Lower lobe of right lung (tissue), 2 donors: ENCODE results near the gene MYL5. TPM values are rescaled to one million over a fixed set of nuclear protein-coding genes. Genes with fewer than 3 reads are reported as not detected.

Experiments used
- ATAC-seq, 2 donors: fragments of 200-7000 bp; cut with Tn5 transposase; one replicate each; pipeline ENCODE4 v1.9.1; 2020 to 2022; ENCODE audit warnings: mild to moderate bottlenecking in 2 of 2, moderate library complexity in 2 of 2
- DNase-seq: peaks from one replicate; pipeline ENCODE4 v3.0.0-alpha.2; 2020
- H3K27ac ChIP-seq: fragments of 200-600 bp; one replicate; pipeline ENCODE4 v1.8.0; 2022
- H3K27me3 ChIP-seq: fragments of 200-600 bp; one replicate; pipeline ENCODE4 v1.8.0; 2022; ENCODE audit warnings: low read depth
- H3K36me3 ChIP-seq: fragments of 200-600 bp; one replicate; pipeline ENCODE4 v1.8.0; 2022; ENCODE audit warnings: mild to moderate bottlenecking
- H3K4me1 ChIP-seq: fragments of 200-600 bp; one replicate; pipeline ENCODE4 v1.8.0; 2022
- H3K4me3 ChIP-seq: fragments of 200-600 bp; one replicate; pipeline ENCODE4 v1.8.0; 2022; ENCODE audit warnings: mild to moderate bottlenecking
- H3K9me3 ChIP-seq: fragments of 200-600 bp; one replicate; pipeline ENCODE4 v1.8.0; 2022
- intact Hi-C: fragments of 100-400 bp; cut with DNase I; formaldehyde crosslinking; loops from one replicate; pipeline ENCODE4 v1.11.0; 2022
- total RNA-seq: library from RNA; stranded (reverse); fragmentation: NEBNext Ultra II Directional; extraction: Animal tissue kit (Norgen Biotek cat#: 25700); gene quantifications from one replicate; pipeline ENCODE4 v1.2.1, GENCODE V29; 2021
- TF ChIP-seq, protein P1 (sequence below): fragments of 200-600 bp; IDR thresholded peaks from one replicate; pipeline ENCODE4 v1.8.0; 2022; ENCODE audit warnings: antibody characterized with exemption, mild to moderate bottlenecking
- donor health status: DM: no; HTN: yes; CAD: no; lungs with severe emphysema.

The MYL5 gene
- total RNA-seq, 1 donor from 2014 or later, result 9.7 TPM

DNA sequence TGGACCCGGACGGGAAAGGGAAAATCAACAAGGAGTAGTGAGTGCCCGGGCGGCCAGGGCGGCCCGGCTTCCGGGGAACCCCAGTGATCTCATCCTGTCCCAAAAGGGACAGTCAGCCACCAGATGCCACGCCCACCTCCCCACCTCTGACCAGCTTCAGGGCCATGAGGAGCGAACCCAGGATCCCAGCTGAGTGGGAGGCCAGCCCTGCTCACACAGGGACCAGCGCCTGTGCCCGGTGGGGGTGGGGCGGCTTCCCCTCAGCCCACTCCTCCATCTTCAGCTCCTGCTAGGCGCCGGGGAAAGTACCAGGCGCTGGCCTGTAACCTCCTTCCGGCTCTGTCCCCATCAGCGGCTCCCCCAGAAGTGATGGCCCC, 6.2 kb downstream of the MYL5 start:
- Histone ChIP-seq H3K27me3 (no peaks in the 10 kb centered on the region), H3K27ac (peak overlapping the region; percentile 41), H3K4me3 (peak overlapping the region; percentile 67), H3K36me3 (no peaks in the 10 kb centered on the region), H3K9me3 (no peaks in the 10 kb centered on the region), H3K4me1 (peaks cover 32% of the 10 kb centered on the region)
- intact Hi-C loops, result no loop called here
- TF ChIP-seq, protein P1, sequence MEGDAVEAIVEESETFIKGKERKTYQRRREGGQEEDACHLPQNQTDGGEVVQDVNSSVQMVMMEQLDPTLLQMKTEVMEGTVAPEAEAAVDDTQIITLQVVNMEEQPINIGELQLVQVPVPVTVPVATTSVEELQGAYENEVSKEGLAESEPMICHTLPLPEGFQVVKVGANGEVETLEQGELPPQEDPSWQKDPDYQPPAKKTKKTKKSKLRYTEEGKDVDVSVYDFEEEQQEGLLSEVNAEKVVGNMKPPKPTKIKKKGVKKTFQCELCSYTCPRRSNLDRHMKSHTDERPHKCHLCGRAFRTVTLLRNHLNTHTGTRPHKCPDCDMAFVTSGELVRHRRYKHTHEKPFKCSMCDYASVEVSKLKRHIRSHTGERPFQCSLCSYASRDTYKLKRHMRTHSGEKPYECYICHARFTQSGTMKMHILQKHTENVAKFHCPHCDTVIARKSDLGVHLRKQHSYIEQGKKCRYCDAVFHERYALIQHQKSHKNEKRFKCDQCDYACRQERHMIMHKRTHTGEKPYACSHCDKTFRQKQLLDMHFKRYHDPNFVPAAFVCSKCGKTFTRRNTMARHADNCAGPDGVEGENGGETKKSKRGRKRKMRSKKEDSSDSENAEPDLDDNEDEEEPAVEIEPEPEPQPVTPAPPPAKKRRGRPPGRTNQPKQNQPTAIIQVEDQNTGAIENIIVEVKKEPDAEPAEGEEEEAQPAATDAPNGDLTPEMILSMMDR, result no peak
- DNase-seq, result no peak
- ATAC-seq, result peak; percentile 0 to 4

DNA sequence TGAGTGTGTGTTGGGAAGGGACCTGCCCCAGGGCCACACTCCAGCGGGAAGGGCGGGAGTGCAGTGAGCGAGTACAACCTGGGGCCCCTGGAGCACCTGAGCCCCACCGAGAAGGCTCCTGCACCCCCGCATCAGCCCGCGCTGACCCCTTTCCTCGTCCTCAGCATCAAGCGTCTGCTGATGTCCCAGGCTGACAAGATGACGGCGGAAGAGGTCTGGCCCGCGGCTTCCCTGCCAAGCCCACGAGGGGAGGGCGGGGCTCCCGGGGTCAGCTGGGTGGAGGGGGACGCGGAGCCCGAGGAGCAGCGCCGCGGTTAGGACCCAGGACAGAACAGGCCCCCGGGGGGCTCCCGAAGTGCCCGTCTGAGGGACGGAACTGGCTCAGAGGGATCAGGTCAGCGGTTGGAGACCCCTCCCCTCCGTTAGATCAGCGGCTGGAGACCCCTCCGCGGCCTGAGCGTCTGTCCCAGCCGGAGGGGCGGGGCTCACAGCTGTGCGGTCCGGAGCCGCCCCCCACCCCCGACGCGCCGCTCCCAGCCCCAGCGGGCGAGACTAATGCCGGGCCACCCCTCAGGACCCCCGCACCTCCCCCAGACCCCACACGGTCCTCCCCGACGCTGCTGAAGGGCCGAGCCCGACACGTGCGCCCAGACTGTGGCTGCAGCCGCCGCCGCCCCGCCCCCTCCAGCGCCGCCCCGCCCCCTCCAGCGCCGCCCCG, 6.7 kb downstream of the MYL5 start:
- ATAC-seq (peak; percentile 53 to 65), DNase-seq (peak; percentile 81)
- Histone ChIP-seq H3K9me3 (no peaks in the 10 kb centered on the region), H3K27me3 (no peaks in the 10 kb centered on the region), H3K4me3 (peak overlapping the region; percentile 67), H3K4me1 (peaks cover 26% of the 10 kb centered on the region), H3K27ac (peak overlapping the region; percentile 41), H3K36me3 (no peaks in the 10 kb centered on the region)
- intact Hi-C loops, result no loop called here
- TF ChIP-seq, protein P1, result no peak

DNA sequence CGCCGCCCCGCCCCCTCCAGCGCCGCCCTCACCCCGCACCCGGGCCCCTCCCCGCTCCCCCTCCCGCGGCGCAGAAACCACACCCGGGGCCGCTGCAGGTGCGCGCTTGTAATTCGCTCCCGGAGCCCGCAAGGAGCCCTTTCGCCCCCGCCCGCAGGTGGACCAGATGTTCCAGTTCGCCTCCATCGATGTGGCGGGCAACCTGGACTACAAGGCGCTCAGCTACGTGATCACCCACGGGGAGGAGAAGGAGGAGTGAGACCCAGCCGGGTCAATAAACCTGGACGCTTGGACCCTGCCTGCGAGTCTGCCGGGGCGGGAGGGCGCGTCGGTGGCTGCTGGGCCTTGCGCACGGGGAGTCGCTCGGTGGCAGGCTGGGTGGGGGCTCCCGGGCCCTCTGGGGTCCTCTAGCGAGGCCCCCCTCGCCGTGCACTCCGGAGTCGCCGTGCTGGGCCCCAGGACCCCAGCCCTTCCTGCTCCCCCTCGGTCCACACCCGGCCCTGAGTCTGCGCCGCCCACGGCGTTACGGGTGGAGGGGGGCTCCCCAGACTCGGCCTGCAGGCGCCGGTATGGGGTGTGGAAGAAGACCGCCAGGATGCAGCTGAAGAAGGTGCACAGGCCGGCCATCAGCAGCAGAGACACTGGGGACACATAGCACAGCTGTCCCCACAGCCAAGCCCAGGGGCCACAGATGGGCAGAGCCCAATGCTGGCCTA, 7.6 kb downstream of the MYL5 start:
- Histone ChIP-seq H3K9me3 (no peaks in the 10 kb centered on the region), H3K4me3 (peak overlapping the region; percentile 33), H3K27ac (no peak overlapping the region), H3K36me3 (no peaks in the 10 kb centered on the region), H3K4me1 (peaks cover 28% of the 10 kb centered on the region), H3K27me3 (no peaks in the 10 kb centered on the region)
- DNase-seq, result peak; percentile 80
- peak; percentile 31 to 44 for ATAC-seq
- TF ChIP-seq, protein P1, result no peak
- intact Hi-C loops, result no loop called here

DNA sequence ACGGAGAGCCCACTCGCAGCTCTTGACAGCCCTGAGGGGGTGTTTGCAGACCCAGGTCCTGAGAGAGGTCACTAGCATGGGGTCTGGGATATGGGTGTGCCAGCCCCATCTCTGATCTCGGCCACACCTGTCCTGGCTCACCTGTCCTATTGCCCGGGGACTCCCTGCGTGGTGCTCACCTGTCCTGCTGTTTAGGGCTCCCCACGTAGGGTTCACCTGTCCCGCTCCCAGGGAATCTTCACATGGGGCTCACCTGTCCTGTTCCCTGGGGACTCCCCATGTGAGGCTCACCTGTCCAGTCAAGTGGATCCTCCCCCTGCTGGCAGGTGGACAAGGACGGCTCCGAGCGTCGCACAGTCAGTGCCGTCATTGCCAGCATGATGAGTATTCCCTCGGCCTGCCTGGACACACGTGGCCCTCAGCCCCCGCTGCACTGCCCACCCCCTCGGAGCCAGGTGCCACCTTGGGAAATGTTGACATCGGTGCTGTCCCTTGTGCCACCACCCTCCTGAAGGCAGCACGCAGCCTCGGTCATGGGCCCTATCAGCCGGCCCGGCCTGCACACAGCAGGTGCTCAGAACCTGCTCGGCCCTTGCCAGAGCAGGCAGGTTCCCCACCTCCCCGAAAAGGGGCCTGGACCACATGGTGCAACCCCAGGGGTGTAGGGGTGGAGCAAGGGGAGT, 8.3 kb downstream of the MYL5 start:
- Histone ChIP-seq H3K27me3 (no peaks in the 10 kb centered on the region), H3K4me1 (peaks cover 35% of the 10 kb centered on the region), H3K27ac (no peak overlapping the region), H3K4me3 (no peak overlapping the region), H3K9me3 (no peaks in the 10 kb centered on the region), H3K36me3 (no peaks in the 10 kb centered on the region)
- TF ChIP-seq, protein P1, result no peak
- intact Hi-C loops, result no loop called here
- no peak for DNase-seq
- ATAC-seq, result no peak

DNA sequence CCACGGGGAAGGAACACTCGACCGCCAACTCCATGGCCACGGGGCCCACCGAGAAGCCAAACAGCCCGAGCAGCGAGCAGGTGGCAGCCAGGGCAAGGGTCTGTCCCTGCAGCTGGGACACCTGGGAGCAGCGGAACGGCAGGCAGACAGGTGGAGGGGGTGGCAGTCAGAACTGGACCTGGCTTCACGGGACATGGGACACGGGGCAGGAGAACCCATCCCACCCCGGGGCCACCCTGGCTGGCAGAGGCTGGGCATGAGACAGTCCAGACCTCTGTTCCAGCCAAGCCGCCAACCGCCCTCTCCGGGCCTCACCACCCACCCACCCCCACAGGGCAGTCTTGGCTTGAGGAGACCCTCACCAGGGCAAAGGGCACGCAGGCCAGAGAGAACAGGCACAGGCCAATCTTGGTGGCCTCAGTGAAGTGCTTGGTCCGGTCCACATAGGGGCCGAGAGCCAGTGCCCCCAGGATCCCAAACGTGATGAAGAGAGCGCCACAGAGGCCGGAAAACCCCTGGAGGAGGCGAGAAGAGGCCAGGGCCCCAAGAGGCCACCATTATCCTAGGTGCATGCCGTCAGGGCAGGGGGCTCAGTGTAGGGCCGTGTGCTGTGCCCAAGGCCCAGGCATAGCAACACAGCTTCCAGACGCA, 9.0 kb downstream of the MYL5 start:
- intact Hi-C loops, result no loop called here
- Histone ChIP-seq H3K4me1 (peaks cover 42% of the 10 kb centered on the region), H3K27ac (no peak overlapping the region), H3K36me3 (no peaks in the 10 kb centered on the region), H3K9me3 (no peaks in the 10 kb centered on the region), H3K4me3 (no peak overlapping the region), H3K27me3 (no peaks in the 10 kb centered on the region)
- TF ChIP-seq, protein P1, result no peak
- ATAC-seq (no peak), DNase-seq (no peak)
